GM12801 (cell line): ENCODE results near the gene GPR32.

Source experiments
- CTCF ChIP-seq: IDR thresholded peaks from one replicate; pipeline ENCODE4 v1.5.1; 2011; ENCODE audit warnings: control low read depth; ENCODE audit not compliant: insufficient read length; ENCODE audit errors: extremely low read depth

The GPR32 gene

GRCh38 chr19:50795664-50796073 is 25.4 kb downstream of the GPR32 start:
- TF ChIP-seq CTCF: no peak

- no peak for TF ChIP-seq CTCF
Measured at GRCh38 chr19:50796128-50796633, 25.9 kb downstream of the GPR32 start.

GRCh38 chr19:50796634-50797428 is 26.6 kb downstream of the GPR32 start:
- no peak for TF ChIP-seq CTCF

GRCh38 chr19:50797429-50797780 is 27.1 kb downstream of the GPR32 start:
- TF ChIP-seq CTCF: no peak

- no peak for TF ChIP-seq CTCF
Measured at GRCh38 chr19:50797781-50798658, 27.8 kb downstream of the GPR32 start.

- TF ChIP-seq CTCF: no peak
Measured at GRCh38 chr19:50798659-50799546, 28.6 kb downstream of the GPR32 start.

- no peak for TF ChIP-seq CTCF
Measured at GRCh38 chr19:50799547-50799851, 29.2 kb downstream of the GPR32 start.
